Neural progenitor cell (in vitro differentiated cells): Measurements from ENCODE around the gene PTPRA. TPM values are rescaled to one million over a fixed set of nuclear protein-coding genes. Genes with fewer than 3 reads are reported as not detected.

ENCODE experiments used
- DNase-seq: peaks from one replicate; pipeline ENCODE4 v3.0.0-alpha.2; 2016; ENCODE audit warnings: low spot score
- H2AFZ ChIP-seq: fragments of 200-600 bp; sonication (generic); replicated peaks from 2 replicates; pipeline ENCODE4 v1.6.1; 2016; ENCODE audit warnings: antibody characterized with exemption
- H3F3A ChIP-seq: fragments of 200-600 bp; sonication (generic); 2 replicates; pipeline ENCODE4 v1.6.1; 2016; ENCODE audit warnings: antibody characterized with exemption, low read depth
- H3K27ac ChIP-seq: fragments of 200-600 bp; sonication (generic); 2 replicates; pipeline ENCODE4 v1.5.1; 2016; ENCODE audit warnings: mild to moderate bottlenecking
- H3K27me3 ChIP-seq: fragments of 200-600 bp; sonication (generic); 2 replicates; pipeline ENCODE4 v1.6.1; 2016; ENCODE audit warnings: mild to moderate bottlenecking, moderate library complexity
- H3K36me3 ChIP-seq: fragments of 200-600 bp; sonication (generic); 2 replicates; pipeline ENCODE4 v1.5.1; 2016
- H3K4me1 ChIP-seq: fragments of 200-600 bp; sonication (generic); 2 replicates; pipeline ENCODE4 v1.6.1; 2016; ENCODE audit warnings: mixed run types
- H3K4me2 ChIP-seq: fragments of 200-600 bp; sonication (generic); 2 replicates; pipeline ENCODE4 v1.6.1; 2016
- H3K4me3 ChIP-seq: fragments of 200-600 bp; sonication (generic); 2 replicates; pipeline ENCODE4 v1.5.1; 2016
- H3K79me2 ChIP-seq: fragments of 200-600 bp; sonication (generic); 2 replicates; pipeline ENCODE4 v1.6.1; 2016; ENCODE audit warnings: low read depth
- H3K9ac ChIP-seq: fragments of 200-600 bp; sonication (generic); 2 replicates; pipeline ENCODE4 v1.6.1; 2016
- H3K9me3 ChIP-seq: fragments of 200-600 bp; sonication (generic); 2 replicates; pipeline ENCODE4 v1.5.1; 2016; ENCODE audit warnings: low read depth
- H4K20me1 ChIP-seq: fragments of 200-600 bp; sonication (generic); 2 replicates; pipeline ENCODE4 v1.6.1; 2016; ENCODE audit warnings: low read depth
- H3K27ac Mint-ChIP-seq: 3 replicates; pipeline ENCODE4 v1.8.0; 2021; ENCODE audit warnings: mixed read lengths
- H3K27me3 Mint-ChIP-seq: 2 replicates; pipeline ENCODE4 v1.8.0; 2022; ENCODE audit warnings: low read depth, mild to moderate bottlenecking, inconsistent platforms, moderate library complexity, mixed read lengths; ENCODE audit not compliant: insufficient read depth
- H3K36me3 Mint-ChIP-seq: 3 replicates; pipeline ENCODE4 v1.8.0; 2021; ENCODE audit warnings: mixed read lengths
- H3K4me1 Mint-ChIP-seq: 3 replicates; pipeline ENCODE4 v1.8.0; 2021; ENCODE audit warnings: mixed read lengths
- H3K4me3 Mint-ChIP-seq: 3 replicates; pipeline ENCODE4 v1.8.0; 2021; ENCODE audit warnings: mild to moderate bottlenecking, moderate library complexity, mixed read lengths
- H3K9me3 Mint-ChIP-seq: 3 replicates; pipeline ENCODE4 v1.8.0; 2020; ENCODE audit warnings: mixed read lengths
- EZH2 ChIP-seq: fragments of 200-600 bp; sonication (generic); IDR thresholded peaks from 2 replicates; pipeline ENCODE4 v1.6.1; 2017; ENCODE audit warnings: antibody characterized with exemption, mild to moderate bottlenecking, moderate library complexity
- EZH2phosphoT487 ChIP-seq: fragments of 200-600 bp; sonication (generic); IDR thresholded peaks from 2 replicates; pipeline ENCODE4 v1.6.1; 2017; ENCODE audit warnings: antibody characterized with exemption
- total RNA-seq: library from RNA; depleted of rRNA; stranded (reverse); fragments of >200 nt; gene quantifications from 2 replicates; pipeline ENCODE4 v1.2.3, GENCODE V29; 2015; ENCODE audit warnings: low replicate concordance
- TF ChIP-seq, protein P1 (sequence below): fragments of 200-600 bp; sonication (generic); IDR thresholded peaks from 2 replicates; pipeline ENCODE4 v1.5.1; 2017; ENCODE audit warnings: antibody characterized with exemption, mild to moderate bottlenecking

Gene PTPRA
- total RNA-seq, 1 donor from 2014 or later: 77.7 TPM

- Mint-ChIP-seq H3K27ac (no peak overlapping the region), H3K4me3 (no peak overlapping the region), H3K9me3 (no peaks in the 10 kb centered on the region), H3K36me3 (peaks cover 18% of the 10 kb centered on the region), H3K4me1 (no peaks in the 10 kb centered on the region), H3K27me3 (peaks cover 3% of the 10 kb centered on the region)
- Histone ChIP-seq H3K27ac (no peak overlapping the region), H3K27me3 (no peaks in the 10 kb centered on the region), H3K79me2 (peaks cover 5% of the 10 kb centered on the region), H3K4me1 (no peaks in the 10 kb centered on the region), H3K36me3 (peaks cover 7% of the 10 kb centered on the region), H3K9ac (peak overlapping the region; percentile 40), H3K4me3 (no peak overlapping the region), H3F3A (no peaks in the 10 kb centered on the region), H2AFZ (no peak overlapping the region), H3K9me3 (no peaks in the 10 kb centered on the region), H4K20me1 (no peaks in the 10 kb centered on the region), H3K4me2 (no peak overlapping the region)
- TF ChIP-seq, protein P1, sequence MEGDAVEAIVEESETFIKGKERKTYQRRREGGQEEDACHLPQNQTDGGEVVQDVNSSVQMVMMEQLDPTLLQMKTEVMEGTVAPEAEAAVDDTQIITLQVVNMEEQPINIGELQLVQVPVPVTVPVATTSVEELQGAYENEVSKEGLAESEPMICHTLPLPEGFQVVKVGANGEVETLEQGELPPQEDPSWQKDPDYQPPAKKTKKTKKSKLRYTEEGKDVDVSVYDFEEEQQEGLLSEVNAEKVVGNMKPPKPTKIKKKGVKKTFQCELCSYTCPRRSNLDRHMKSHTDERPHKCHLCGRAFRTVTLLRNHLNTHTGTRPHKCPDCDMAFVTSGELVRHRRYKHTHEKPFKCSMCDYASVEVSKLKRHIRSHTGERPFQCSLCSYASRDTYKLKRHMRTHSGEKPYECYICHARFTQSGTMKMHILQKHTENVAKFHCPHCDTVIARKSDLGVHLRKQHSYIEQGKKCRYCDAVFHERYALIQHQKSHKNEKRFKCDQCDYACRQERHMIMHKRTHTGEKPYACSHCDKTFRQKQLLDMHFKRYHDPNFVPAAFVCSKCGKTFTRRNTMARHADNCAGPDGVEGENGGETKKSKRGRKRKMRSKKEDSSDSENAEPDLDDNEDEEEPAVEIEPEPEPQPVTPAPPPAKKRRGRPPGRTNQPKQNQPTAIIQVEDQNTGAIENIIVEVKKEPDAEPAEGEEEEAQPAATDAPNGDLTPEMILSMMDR: no peak
- TF ChIP-seq EZH2: no peak
- no peak for DNase-seq
Measured at GRCh38 chr20:2984028-2984501, 110.8 kb downstream of the PTPRA start.

DNA sequence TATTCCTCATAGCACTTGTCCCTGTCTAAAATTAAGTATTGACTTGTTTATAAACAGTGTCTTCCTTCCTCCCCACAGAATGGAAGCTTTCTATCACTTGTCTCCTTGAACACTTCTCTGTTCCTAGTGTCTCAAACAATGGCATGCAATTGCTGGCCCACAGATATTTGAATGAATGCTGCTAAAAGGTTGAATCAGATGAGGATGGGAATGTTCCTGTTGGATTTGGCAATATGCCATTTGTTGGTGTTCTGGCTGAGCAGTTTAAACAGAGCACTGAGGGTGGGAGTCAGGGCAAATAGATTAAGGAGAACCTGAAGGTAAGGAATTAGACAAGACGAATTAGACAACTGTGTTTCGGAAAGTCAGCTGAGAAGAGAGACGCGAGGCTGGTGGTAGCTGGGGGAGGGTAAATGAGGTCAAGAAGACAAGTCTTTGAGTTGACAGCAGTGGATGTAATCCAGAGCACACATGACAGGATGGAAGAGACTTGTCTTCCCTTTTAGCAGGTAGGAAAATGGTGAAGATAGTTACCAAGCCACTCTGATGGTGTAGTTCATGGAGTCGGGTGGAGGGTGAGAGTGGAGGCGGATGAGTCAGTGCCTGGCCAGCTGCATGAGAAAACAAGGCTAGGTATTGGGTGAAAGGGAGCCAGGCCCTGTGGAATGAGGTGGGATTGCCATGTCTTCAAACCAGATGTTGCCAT is 111.8 kb downstream of the PTPRA start:
- Histone ChIP-seq H3K27me3 (no peaks in the 10 kb centered on the region), H3K4me3 (no peak overlapping the region), H4K20me1 (no peaks in the 10 kb centered on the region), H3K4me2 (no peak overlapping the region), H3K27ac (no peak overlapping the region), H3K36me3 (peaks cover 7% of the 10 kb centered on the region), H3K9me3 (no peaks in the 10 kb centered on the region), H3K9ac (no peak overlapping the region), H3F3A (no peaks in the 10 kb centered on the region), H2AFZ (no peak overlapping the region), H3K4me1 (no peaks in the 10 kb centered on the region), H3K79me2 (peaks cover 5% of the 10 kb centered on the region)
- no peak overlapping the region for H3K27ac Mint-ChIP-seq
- peaks cover 3% of the 10 kb centered on the region for H3K27me3 Mint-ChIP-seq
- no peak overlapping the region for H3K4me3 Mint-ChIP-seq
- peaks cover 23% of the 10 kb centered on the region for H3K36me3 Mint-ChIP-seq
- no peak for DNase-seq
- H3K9me3 Mint-ChIP-seq: no peaks in the 10 kb centered on the region
- H3K4me1 Mint-ChIP-seq: no peaks in the 10 kb centered on the region
- no peak for TF ChIP-seq EZH2phosphoT487
- TF ChIP-seq, protein P1: no peak
- no peak for TF ChIP-seq EZH2

GRCh38 chr20:2986466-2986865 is 113.2 kb downstream of the PTPRA start:
- no peak overlapping the region for H3K4me3 ChIP-seq
- no peaks in the 10 kb centered on the region for H3F3A ChIP-seq
- no peaks in the 10 kb centered on the region for H3K4me1 ChIP-seq
- H3K9me3 Mint-ChIP-seq: no peaks in the 10 kb centered on the region
- no peak overlapping the region for H3K4me2 ChIP-seq
- no peak overlapping the region for H3K4me3 Mint-ChIP-seq
- no peak overlapping the region for H3K27ac ChIP-seq
- TF ChIP-seq, protein P1: no peak
- TF ChIP-seq EZH2 (no peak), EZH2phosphoT487 (no peak)
- peaks cover 3% of the 10 kb centered on the region for H3K27me3 Mint-ChIP-seq
- no peaks in the 10 kb centered on the region for H4K20me1 ChIP-seq
- H2AFZ ChIP-seq: no peak overlapping the region
- H3K9me3 ChIP-seq: no peaks in the 10 kb centered on the region
- no peak for DNase-seq
- peaks cover 5% of the 10 kb centered on the region for H3K79me2 ChIP-seq
- H3K9ac ChIP-seq: no peak overlapping the region
- H3K36me3 ChIP-seq: peaks cover 7% of the 10 kb centered on the region
- H3K36me3 Mint-ChIP-seq: peaks cover 31% of the 10 kb centered on the region
- H3K27me3 ChIP-seq: no peaks in the 10 kb centered on the region
- no peaks in the 10 kb centered on the region for H3K4me1 Mint-ChIP-seq
- H3K27ac Mint-ChIP-seq: no peak overlapping the region
